ENCODE measurements around the gene UBE2J2. TPM values are rescaled to one million over a fixed set of nuclear protein-coding genes. Genes with fewer than 3 reads are reported as not detected.

UBE2J2 gene
- total RNA-seq, 1 experiment from 2014 or later = 83.4 TPM

DNA sequence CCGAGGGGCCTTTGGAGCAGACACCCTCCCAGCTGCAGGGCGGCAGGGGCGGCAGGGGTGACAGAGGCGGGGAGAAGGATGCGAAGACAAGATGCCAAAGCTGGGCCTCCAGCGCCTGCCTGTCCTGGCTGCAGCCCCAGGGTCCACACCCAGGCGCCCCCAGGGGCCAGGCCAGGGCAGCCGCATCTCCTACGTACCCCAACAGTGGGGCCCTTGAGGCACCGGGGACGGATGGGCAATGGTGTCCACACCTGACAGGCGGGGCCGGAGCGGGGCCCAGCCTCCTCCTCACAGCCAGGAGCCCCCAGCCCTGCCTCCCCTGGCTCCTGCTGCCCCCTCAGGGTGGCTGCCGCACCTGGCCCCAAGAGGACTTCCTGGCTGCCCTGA is 34.4 kb downstream of the UBE2J2 start:
- Histone ChIP-seq H3K4me1 (ENCODE audit: insufficient read depth, low read length) (no peaks in the 10 kb centered on the region), H2BK12ac (ENCODE audit: insufficient read length, low read depth, low read length) (no peak overlapping the region), H2BK20ac (ENCODE audit: low read depth, low read length, poor library complexity, severe bottlenecking) (no peak overlapping the region), H3K27ac (ENCODE audit: insufficient read length, low read depth, low read length) (no peak overlapping the region), H4K8ac (replicated peaks; ENCODE audit: insufficient read length, low read depth, low read length) (no peak overlapping the region), H2BK15ac (ENCODE audit: low read depth, low read length) (no peak overlapping the region), H3K56ac (ENCODE audit: insufficient read length, low read depth, low read length) (no peak overlapping the region), H2BK120ac (ENCODE audit: low read depth, low read length, poor library complexity, severe bottlenecking) (no peak overlapping the region), H3K9ac (ENCODE audit: extremely low read depth, insufficient read length, low read length) (no peak overlapping the region), H4K20me1 (ENCODE audit: control insufficient read depth, insufficient read depth, insufficient read length) (no peaks in the 10 kb centered on the region), H3K79me1 (ENCODE audit: insufficient read depth, low read depth, low read length, poor library complexity, severe bottlenecking) (no peaks in the 10 kb centered on the region), H3K79me2 (ENCODE audit: insufficient read depth, low read length) (no peaks in the 10 kb centered on the region), H3K14ac (ENCODE audit: insufficient read depth, low read length) (no peak overlapping the region), H3K4ac (ENCODE audit: low read depth, low read length) (no peak overlapping the region), H2AK5ac (ENCODE audit: insufficient read length, low read length) (no peak overlapping the region), H2AFZ (ENCODE audit: low read length) (no peak overlapping the region), H3K9me3 (ENCODE audit: control insufficient read depth, low read depth, low read length) (no peaks in the 10 kb centered on the region), H4K91ac (ENCODE audit: insufficient read length, low read depth, low read length) (no peak overlapping the region), H3K4me2 (ENCODE audit: insufficient read depth, insufficient read length, low read length) (no peak overlapping the region), H4K5ac (ENCODE audit: insufficient read length, low read depth, low read length) (no peak overlapping the region), H3K23me2 (ENCODE audit: insufficient read length, low read depth, low read length, poor library complexity, severe bottlenecking) (no peaks in the 10 kb centered on the region), H3K18ac (ENCODE audit: insufficient read length, low read depth, low read length) (no peak overlapping the region), H2BK5ac (ENCODE audit: insufficient read length, low read length) (no peak overlapping the region), H3T11ph (ENCODE audit: low read length) (no peak overlapping the region), H3K23ac (ENCODE audit: insufficient read length, low read depth, low read length) (no peak overlapping the region), H3K27me3 (ENCODE audit: insufficient read depth, low read length) (no peaks in the 10 kb centered on the region)
- TF ChIP-seq, protein P1, sequence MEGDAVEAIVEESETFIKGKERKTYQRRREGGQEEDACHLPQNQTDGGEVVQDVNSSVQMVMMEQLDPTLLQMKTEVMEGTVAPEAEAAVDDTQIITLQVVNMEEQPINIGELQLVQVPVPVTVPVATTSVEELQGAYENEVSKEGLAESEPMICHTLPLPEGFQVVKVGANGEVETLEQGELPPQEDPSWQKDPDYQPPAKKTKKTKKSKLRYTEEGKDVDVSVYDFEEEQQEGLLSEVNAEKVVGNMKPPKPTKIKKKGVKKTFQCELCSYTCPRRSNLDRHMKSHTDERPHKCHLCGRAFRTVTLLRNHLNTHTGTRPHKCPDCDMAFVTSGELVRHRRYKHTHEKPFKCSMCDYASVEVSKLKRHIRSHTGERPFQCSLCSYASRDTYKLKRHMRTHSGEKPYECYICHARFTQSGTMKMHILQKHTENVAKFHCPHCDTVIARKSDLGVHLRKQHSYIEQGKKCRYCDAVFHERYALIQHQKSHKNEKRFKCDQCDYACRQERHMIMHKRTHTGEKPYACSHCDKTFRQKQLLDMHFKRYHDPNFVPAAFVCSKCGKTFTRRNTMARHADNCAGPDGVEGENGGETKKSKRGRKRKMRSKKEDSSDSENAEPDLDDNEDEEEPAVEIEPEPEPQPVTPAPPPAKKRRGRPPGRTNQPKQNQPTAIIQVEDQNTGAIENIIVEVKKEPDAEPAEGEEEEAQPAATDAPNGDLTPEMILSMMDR (conservative IDR thresholded peaks at IDR 0.05) = no peak
- Mint-ChIP-seq H3K4me3 (no peak overlapping the region), H3K27ac (no peak overlapping the region), H3K4me1 (peaks cover 0 to 10% of the 10 kb centered on the region in 2 experiments), H3K9me3 (no peaks in the 10 kb centered on the region; a peak in 1 of 5 replicates), H3K27me3 (ENCODE audit: low read depth) (no peaks in the 10 kb centered on the region; the same call in 1 of the 2 replicates), H3K36me3 (ENCODE audit: insufficient read depth in 1 of 3, low read depth in 3 of 3) (peaks cover 3 to 7% (median 6%) of the 10 kb centered on the region in 3 experiments; a peak in 5 of 7 replicates)
- no CpG with 5 or more reads among the region's 15 CpGs for WGBS (ENCODE audit: extremely low coverage, insufficient read length, low lambda C conversion rate)
- no peak for DNase-seq

All from H9 (cell line).